GM12875 (cell line): ENCODE measurements around the gene ANKUB1.

Experiments used
- H3K4me3 ChIP-seq: one replicate; pipeline ENCODE4 v1.5.1; 2011; ENCODE audit warnings: low read depth, low read length, control low read depth
- TF ChIP-seq, protein P1 (sequence below): IDR thresholded peaks from 2 replicates; pipeline ENCODE4 v1.5.1; 2011; ENCODE audit warnings: low read depth, mild to moderate bottlenecking, control low read depth, inconsistent platforms, low read length, moderate library complexity, borderline replicate concordance; ENCODE audit not compliant: insufficient read depth

Gene ANKUB1

DNA sequence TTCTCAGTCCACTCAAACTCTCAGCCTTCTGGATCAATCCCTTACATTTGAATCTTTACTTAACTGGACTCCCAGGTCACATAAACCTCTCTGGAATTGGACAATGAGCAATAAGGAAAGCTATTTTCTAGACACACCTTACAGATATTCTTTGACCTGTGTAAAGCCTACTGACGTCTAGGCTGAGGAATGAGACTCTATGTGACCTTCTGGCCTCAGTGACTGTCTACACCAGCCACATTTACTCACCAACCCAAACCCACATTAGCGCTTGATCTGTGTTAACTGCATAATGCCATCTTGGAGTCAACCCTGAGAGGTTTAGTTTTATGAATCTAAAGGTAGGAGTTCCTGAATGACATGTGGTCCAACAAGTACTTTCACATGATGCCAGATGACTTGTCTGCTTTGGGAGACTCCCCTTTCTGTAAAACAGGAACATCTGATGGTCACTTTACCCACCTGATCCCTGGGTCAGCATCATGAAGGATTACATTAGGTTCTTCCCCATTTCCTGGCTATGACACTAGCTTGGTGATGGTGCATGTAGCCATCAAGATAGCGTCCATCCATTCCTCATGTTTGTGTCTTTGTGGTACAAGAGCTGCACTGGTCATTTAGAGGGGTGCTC lies 28.7 kb downstream of the ANKUB1 start:
- TF ChIP-seq, protein P1, sequence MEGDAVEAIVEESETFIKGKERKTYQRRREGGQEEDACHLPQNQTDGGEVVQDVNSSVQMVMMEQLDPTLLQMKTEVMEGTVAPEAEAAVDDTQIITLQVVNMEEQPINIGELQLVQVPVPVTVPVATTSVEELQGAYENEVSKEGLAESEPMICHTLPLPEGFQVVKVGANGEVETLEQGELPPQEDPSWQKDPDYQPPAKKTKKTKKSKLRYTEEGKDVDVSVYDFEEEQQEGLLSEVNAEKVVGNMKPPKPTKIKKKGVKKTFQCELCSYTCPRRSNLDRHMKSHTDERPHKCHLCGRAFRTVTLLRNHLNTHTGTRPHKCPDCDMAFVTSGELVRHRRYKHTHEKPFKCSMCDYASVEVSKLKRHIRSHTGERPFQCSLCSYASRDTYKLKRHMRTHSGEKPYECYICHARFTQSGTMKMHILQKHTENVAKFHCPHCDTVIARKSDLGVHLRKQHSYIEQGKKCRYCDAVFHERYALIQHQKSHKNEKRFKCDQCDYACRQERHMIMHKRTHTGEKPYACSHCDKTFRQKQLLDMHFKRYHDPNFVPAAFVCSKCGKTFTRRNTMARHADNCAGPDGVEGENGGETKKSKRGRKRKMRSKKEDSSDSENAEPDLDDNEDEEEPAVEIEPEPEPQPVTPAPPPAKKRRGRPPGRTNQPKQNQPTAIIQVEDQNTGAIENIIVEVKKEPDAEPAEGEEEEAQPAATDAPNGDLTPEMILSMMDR: no peak

DNA sequence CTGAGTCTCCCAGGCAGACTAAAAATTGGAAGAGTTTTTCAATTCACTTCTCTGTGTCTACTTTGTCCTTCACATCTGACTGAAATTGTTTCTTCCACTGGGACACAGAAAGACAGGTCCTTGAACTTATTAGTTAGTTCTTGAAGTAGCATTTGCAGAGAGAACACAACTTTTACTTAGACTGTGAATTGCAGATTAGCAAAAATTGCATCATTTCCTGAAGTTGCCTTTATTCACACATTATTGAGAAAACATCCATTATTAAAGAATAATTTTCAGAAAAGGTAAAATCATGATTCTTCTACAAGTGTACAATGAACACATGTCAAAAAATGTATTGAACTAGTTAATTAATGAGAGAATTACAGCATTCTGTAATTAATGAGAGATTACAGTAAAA lies 38.6 kb downstream of the ANKUB1 start:
- TF ChIP-seq, protein P1: no peak

More for the DNA sequence above, 28.7 kb downstream of the ANKUB1 start:
- H3K4me3 ChIP-seq: no peak overlapping the region

DNA sequence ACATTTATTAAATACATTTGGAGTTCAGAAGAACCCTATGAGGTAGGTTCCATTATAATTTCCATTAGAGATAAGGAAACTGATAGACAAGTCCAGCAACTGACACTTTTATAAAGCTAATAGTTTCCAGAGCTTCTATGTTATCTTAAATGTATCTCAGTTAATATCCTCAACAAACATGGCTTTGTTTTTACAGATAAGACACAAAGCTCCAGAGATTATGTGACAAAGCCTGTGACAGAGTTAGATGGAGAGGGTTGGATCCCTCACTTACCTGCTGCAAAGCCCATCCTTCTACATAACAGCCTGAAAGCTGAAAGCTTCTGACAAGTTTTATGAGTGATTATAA lies 39.6 kb downstream of the ANKUB1 start:
- TF ChIP-seq, protein P1: no peak
- peak overlapping the region; percentile 99 for H3K4me3 ChIP-seq

More for the DNA sequence above, 38.6 kb downstream of the ANKUB1 start:
- no peak overlapping the region for H3K4me3 ChIP-seq

DNA sequence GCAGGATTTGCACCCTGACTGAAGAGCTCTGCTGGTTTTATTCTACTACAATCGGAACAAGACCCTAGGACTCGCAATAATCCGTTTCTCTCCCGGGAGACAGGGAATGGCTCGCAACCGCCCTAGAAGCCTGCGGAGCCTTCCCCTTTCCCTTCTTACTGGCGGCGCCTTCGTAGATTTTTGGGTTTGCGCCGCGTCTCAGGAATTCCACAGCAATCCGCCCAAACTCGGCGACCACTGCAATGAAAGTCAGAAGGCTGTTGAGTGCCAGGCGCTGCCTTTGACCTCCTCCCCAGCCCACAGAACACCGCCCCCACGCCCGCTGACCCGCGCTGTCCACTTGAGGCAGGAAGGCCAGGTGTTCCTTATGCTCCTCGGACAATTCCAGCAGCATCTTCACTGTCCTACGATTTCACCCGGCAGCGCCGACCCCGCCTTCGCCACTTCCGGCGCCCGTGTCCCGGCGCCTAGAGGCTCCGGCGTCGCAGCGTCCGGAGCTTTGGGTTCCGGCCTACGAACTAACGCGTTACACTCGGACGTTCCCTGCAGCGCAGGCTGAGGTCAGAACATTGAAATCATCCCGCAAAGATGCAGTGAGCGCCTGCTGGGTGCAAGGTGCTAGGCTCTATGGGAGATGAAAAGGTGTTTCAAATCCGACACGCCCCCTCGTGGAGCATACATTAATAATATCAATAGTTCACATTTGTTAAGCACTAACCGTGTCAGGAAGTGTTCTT lies 40.1 kb downstream of the ANKUB1 start, which contains the start of gene COMMD2:
COMMD2 (minus strand) TSS at position 439 of the 737 bp plus-strand sequence; CDS start at position 394, 45 bp downstream.
- TF ChIP-seq, protein P1: peak; percentile 21; the same call in 1 of the 2 replicates
- H3K4me3 ChIP-seq: peak within 1 kb of the TSS; percentile 99

DNA sequence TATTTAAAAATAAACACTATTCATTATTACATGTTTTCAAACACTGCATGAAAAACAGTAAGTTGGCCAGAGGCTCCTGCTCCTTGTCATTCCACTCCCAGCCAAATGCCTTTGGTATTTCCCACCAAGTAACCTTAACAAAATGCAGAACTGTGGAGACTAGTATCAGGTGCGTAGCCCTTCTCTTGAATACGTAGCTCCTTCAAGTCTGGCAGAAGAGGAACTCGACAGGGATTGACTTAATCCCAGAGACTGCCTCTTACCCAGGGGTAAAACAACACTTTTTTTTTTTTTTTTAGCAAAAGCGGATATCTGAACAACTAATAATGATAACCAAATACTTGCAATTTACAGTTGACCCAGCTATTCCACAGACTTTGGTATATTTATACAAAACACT lies 40.8 kb downstream of the ANKUB1 start:
- H3K4me3 ChIP-seq: peak overlapping the region; percentile 99
- TF ChIP-seq, protein P1: no peak

DNA sequence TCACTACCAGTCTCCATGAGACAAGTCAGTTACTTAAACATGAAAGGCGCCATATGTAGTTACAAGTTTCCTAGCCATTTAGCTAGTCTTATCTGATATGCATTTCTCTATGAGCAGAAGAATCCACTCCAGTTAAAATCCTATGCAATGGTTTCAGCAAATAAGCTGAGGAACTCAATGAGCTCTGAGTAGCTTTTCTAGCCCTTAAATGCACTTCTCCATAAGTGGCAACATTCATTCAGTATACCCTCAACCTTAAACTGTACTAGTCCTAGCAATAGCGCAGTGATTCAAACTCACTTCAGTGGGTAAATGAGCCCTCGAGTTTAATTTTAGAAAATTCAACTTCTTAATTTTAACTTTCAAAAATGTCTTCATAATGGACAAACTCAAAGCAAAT lies 47.7 kb downstream of the ANKUB1 start:
- H3K4me3 ChIP-seq: no peak overlapping the region
- TF ChIP-seq, protein P1: no peak

DNA sequence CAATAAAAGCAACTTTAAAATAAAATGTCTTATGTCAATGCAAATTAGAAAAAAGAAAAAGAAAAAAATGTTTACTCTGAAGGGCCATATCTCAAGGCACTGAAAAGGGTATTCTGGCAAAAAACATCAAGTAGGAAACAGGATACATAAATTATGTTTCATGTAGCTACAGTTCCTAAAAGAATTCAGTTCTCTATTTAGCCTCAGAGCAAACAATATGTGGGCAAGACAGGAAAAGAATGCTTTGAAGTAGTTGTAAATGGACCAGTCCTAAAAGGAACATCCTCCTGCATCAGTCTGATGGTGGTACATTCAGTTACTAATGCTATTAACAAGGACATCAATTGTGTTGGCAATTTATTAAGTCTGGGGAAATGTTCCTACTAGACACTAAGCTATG lies 48.2 kb downstream of the ANKUB1 start:
- no peak overlapping the region for H3K4me3 ChIP-seq
- TF ChIP-seq, protein P1: no peak
